ENCODE results near the gene DDX27. TPM values are rescaled to one million over a fixed set of nuclear protein-coding genes. Genes with fewer than 3 reads are reported as not detected.
A peak's percentile ranks its signal among the peaks of the same experiment; 100 is the strongest.

DDX27 gene
- total and polyA plus RNA-seq, 4 donors = 8.8 to 16.0 (median 13.0) TPM

GRCh38 chr20:49268600-49269365 lies 49.6 kb downstream of the DDX27 start:
- H3K9me3 ChIP-seq (ENCODE audit: control insufficient read depth in 4 of 4, low read length in 3 of 4) = no peaks in the 10 kb centered on the region
- DNase-seq (ENCODE audit: low spot score) = no peak
- H3K4me1 ChIP-seq (ENCODE audit: control insufficient read depth in 4 of 4, insufficient read depth in 4 of 4, low read length in 3 of 4) = peaks cover 4 to 15% (median 13%) of the 10 kb centered on the region in 4 donors
- no peak for TF ChIP-seq YY1 (IDR thresholded peaks at IDR 0.05)
- no peak for TF ChIP-seq HNF4A (conservative IDR thresholded peaks at IDR 0.05)
- no peak for TF ChIP-seq HNF4G (IDR thresholded peaks at IDR 0.05)
- peaks cover 8 to 46% (median 40%) of the 10 kb centered on the region in 4 donors for H3K36me3 ChIP-seq (ENCODE audit: control insufficient read depth in 4 of 4, insufficient read depth in 3 of 4, low read depth in 1 of 4, low read length in 3 of 4)
- H3K4me3 ChIP-seq (ENCODE audit: low read depth in 1 of 3, low read length in 3 of 3) = no peak overlapping the region
- no peaks in the 10 kb centered on the region for H3K27me3 ChIP-seq (ENCODE audit: control insufficient read depth in 4 of 4, insufficient read depth in 4 of 4, low read length in 3 of 4)
- WGBS = 100% methylated on average over 1 of the region's 1 CpG
- H3K27ac ChIP-seq (ENCODE audit: low read depth in 1 of 2, low read length in 2 of 2) = no peak overlapping the region
- H3K9ac ChIP-seq (ENCODE audit: low read depth in 1 of 2, low read length in 2 of 2) = no peak overlapping the region

- no peaks in the 10 kb centered on the region for H3K9me3 ChIP-seq (ENCODE audit: control insufficient read depth in 4 of 4, low read length in 3 of 4)
- no peak for DNase-seq (ENCODE audit: low spot score)
- H3K36me3 ChIP-seq (ENCODE audit: control insufficient read depth in 4 of 4, insufficient read depth in 3 of 4, low read depth in 1 of 4, low read length in 3 of 4) = peaks cover 3 to 36% (median 29%) of the 10 kb centered on the region in 4 donors
- 79% methylated on average over 7 of the region's 7 CpGs for WGBS
- H3K4me1 ChIP-seq (ENCODE audit: control insufficient read depth in 4 of 4, insufficient read depth in 4 of 4, low read length in 3 of 4) = peaks cover 4 to 16% (median 13%) of the 10 kb centered on the region in 4 donors
- no peak overlapping the region for H3K9ac ChIP-seq (ENCODE audit: low read depth in 1 of 2, low read length in 2 of 2)
- H3K4me3 ChIP-seq (ENCODE audit: low read depth in 1 of 3, low read length in 3 of 3) = no peak overlapping the region
- H3K27me3 ChIP-seq (ENCODE audit: control insufficient read depth in 4 of 4, insufficient read depth in 4 of 4, low read length in 3 of 4) = no peaks in the 10 kb centered on the region
- H3K27ac ChIP-seq (ENCODE audit: low read depth in 1 of 2, low read length in 2 of 2) = no peak overlapping the region
- TF ChIP-seq FOXA1 (IDR thresholded peaks at IDR 0.05) (no peak), HNF4A (conservative IDR thresholded peaks at IDR 0.05) (no peak), FOXA2 (IDR thresholded peaks at IDR 0.05) (no peak), JUND (IDR thresholded peaks at IDR 0.05) (no peak), CTCF (IDR thresholded peaks at IDR 0.05; ENCODE audit: low read depth, low read length, missing input control) (no peak), REST (IDR thresholded peaks at IDR 0.05) (no peak)
These were observed 51.0 kb downstream of the DDX27 start for GRCh38 chr20:49270177-49270576.

GRCh38 chr20:49270736-49271135 lies 51.5 kb downstream of the DDX27 start:
- WGBS = 96% methylated on average over 5 of the region's 5 CpGs
- H3K27me3 ChIP-seq (ENCODE audit: control insufficient read depth in 4 of 4, insufficient read depth in 4 of 4, low read length in 3 of 4) = no peaks in the 10 kb centered on the region
- peaks cover 3 to 35% (median 25%) of the 10 kb centered on the region in 4 donors for H3K36me3 ChIP-seq (ENCODE audit: control insufficient read depth in 4 of 4, insufficient read depth in 3 of 4, low read depth in 1 of 4, low read length in 3 of 4)
- H3K27ac ChIP-seq (ENCODE audit: low read depth in 1 of 2, low read length in 2 of 2) = peak overlapping the region in 1 of 2 donors; percentile 21
- TF ChIP-seq FOXA1 (IDR thresholded peaks at IDR 0.05) = no peak
- no peak for TF ChIP-seq RAD21 (IDR thresholded peaks at IDR 0.05)
- no peak for TF ChIP-seq MAX (IDR thresholded peaks at IDR 0.05)
- TF ChIP-seq YY1 (IDR thresholded peaks at IDR 0.05) = no peak
- no peak for TF ChIP-seq CTCF (IDR thresholded peaks at IDR 0.05; ENCODE audit: low read depth, low read length, missing input control)
- no peak for TF ChIP-seq HNF4A (conservative IDR thresholded peaks at IDR 0.05)
- H3K9ac ChIP-seq (ENCODE audit: low read depth in 1 of 2, low read length in 2 of 2) = no peak overlapping the region
- DNase-seq (ENCODE audit: low spot score) = no peak
- H3K9me3 ChIP-seq (ENCODE audit: control insufficient read depth in 4 of 4, low read length in 3 of 4) = no peaks in the 10 kb centered on the region
- no peak overlapping the region for H3K4me3 ChIP-seq (ENCODE audit: low read depth in 1 of 3, low read length in 3 of 3)
- H3K4me1 ChIP-seq (ENCODE audit: control insufficient read depth in 4 of 4, insufficient read depth in 4 of 4, low read length in 3 of 4) = peaks cover 4 to 21% (median 17%) of the 10 kb centered on the region in 4 donors
